ENCODE results near the gene RBPJ.
A peak's percentile ranks its signal among the peaks of the same experiment; 100 is the strongest.
"Not testable (repeated sequence)": the region's sequence is repeated elsewhere in the genome, so short reads cannot be mapped to it uniquely, and the experiment has no call there.

The RBPJ gene

DNA sequence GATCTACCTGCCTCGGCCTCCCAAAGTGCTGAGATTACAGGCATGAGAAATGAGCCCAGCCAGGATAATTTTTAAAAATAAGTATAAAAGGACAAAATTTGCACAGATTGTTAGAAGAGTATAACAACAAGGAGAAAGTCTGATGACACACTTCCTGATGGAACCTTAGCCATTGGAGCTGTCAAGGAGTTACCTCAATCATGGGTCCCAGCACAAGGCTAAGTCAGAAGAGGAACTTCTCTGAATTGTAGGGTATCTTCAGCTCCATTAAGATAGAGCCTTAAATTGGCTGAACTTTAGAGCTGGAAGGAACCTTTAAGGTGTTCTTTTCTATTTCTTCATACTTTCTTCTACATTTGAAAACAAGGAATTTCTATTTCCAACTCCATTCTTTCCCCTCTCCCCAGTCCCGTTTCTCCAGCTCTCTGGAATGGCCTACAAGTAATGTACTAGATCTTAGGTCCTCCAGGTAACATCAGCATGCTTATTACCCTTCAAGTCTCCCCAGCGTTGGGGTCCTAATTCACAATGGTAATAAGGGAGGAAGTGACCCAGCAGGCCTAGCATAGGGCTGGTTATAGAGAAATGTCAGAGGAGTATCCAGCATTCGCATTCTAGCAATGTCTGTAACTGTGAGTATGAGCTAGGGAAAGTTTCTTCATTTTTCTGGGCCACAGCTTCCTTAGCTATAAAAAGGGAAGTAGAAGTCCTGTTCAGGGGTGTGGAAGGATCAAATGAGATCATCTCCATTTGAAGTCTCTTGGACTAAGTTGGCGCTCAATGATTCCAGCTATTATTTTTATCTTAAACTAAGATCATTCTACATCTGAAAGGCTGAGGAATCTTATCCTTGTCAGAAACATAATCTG, 18.5 kb upstream of the RBPJ start:
- no peak for DNase-seq

DNA sequence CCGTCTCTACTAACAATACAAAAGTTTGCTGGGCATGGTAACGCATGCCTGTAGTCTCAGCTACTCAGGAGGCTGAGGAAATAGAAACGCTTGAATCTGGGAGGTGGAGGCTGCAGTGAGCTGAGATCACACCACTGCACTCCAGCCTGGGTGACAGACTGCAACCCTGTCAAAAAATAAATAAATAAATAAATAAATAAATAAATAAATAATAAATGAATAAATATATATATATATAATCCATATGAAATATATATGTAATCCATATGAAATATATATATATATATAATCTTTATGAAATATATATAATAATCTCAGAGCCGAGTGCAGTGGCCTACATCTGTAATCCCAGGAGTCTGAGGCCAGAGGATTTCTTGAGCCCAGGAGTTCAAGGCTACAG, 17.8 kb upstream of the RBPJ start:
- no peak for DNase-seq

DNA sequence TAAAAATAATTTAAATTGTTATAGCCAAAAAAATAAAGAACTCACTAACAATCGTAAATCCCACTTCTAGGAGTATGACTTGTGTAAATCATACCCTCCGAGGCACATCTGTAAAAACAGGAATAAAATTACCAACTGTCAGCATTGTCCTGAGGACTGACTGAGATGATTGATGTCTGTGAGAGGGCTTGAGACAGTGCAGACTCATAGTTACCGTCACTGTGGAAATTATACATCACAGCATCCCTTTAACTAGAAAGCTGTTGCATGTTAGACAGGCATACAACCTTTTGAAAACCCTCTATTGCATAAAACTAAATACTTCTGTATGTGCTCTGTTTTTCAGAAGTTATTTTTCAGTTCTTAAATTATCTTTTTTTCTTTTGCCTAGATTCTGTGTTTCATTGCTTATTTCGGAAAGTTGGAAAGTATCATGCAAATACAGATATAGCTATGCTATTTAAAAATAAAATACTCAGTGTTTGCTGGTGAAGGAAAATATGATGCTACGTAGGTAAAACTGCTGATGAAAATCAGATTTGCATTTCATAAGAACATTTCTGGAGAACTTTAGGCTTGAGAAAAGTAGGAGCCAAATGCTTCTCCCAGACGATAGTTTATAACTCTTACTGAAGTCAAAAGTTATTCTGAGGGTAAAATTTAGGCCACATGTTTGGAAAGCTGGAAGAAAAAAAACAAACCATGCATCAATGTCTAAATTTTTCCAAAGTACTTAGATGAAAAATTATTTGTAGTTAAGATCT, 13.6 kb upstream of the RBPJ start:
- DNase-seq = no peak

DNA sequence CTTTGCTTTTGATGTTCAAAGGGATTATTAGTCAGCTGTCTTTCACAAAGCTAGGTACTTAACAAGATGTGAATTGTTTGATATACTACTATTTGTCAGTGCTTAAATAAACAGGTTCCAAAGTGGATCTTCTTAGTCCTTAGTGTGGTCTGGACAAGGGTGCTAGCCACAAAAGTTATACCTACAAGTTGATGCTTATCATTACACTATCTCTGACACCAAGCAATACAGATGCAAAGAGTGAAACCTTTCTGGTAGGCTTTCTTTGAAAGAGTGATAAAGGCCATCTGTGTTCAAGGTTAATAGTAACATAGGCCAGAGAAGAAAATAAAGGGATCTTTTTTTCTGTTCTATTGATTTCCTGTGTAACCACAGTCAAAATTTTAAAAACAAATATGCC, 12.2 kb upstream of the RBPJ start:
- no peak for DNase-seq

DNA sequence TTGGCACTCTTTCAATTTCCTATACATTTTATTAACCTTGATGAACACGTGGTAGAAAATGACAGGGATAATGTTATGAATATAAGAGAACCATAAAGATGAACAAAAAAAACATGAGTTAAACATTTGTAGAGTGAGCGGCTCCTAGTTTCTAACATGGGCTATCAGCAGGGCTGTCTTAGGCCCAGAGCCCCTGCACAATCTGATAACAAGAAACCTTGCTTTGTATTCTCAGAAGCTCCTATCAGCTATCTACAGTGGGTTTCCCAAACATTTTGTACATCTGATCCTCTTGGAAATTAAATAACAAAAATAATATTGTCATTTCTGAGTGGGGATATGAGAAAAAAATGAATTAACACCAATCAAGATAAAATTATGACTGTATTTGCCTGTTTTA, 10.6 kb upstream of the RBPJ start:
- DNase-seq = no peak

DNA sequence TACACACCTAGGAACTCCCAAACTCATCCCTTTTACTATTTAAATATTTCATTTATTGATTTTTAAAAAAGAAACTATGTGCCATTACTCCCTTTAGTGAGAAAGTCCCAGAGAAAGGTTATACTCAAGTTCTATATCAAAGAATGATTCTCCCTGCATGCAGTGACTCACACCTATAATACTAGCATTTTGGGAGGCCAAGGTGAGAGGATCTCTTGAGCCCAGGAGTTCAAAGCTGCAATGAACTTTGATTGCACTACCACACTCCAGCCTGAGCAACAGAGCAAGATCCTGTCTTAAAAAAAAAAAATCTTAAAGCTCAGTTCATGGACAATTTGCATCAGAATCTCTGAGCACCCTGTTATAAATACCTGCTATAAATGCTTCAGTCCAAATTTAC, 9.2 kb upstream of the RBPJ start:
- DNase-seq = no peak

DNA sequence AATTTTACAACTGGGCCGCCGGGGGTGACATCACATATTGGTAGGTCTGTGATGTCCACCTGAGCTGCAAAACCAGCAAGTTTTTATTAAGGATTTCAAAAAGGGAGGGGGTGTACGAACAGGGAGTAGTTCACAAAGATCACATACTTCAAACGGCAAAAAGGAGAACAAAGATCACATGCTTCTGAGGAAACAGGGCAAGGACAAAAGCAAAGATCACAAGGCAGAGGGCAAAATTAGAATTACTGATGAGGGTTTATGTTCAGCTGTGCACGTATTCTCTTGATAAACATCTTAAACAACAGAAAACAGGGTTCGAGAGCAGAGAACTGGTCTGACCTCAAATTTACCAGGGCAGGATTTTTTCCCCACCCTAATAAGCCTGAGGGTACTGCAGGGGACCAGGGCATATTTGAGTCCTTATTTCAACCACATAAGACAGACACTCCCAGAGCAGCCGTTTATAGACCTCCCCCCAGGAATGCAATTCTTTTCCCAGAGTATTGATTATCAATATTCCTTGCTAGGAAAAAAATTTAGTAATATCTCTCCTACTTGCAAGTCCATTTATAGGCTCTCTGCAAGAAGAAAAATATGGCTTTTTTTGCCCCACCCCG, 5.4 kb upstream of the RBPJ start:
- not testable (repeated sequence) for DNase-seq

DNA sequence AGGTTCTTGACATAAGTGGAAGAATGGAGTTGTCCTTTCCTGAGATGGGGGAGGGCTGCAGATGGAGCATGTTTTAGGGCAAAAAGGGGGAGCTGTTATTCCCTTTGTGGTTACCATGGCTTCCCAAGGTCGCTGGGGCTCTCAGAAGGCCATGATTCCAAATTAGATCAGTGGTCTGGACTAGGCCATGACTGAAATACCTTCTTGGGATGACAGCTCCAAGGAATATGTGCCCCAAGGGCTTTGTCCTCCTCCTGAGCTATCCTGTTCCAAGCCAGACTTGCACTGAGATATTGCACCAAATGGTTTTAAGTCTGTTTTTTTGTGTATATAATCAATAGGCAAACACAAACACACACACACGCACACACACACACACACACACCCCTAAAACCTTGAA, 3.0 kb upstream of the RBPJ start:
- DNase-seq = no peak

DNA sequence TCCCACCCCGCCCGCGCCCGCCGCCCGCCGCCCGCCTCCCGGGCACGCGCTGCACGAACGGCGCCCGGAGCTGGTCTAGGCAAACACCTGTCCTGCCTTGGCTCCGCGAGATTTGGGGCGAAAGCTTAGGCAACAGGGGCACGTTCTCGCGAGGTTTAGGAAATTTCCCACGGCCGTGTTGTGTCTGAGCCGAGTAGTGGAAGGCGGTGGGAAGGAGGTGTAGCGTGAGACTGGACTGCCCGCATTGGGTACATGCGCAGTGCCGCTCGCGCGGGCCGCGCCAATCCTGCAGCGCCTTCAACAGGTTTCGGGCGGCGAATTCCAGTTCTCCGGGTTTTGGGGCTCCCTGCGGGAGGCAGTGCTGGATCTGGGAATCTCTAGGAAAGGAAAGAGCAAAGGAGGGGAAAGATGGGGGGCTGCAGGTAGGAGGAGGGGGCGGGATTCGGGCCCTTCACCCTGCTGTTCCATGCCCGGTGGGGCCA, 1.3 kb upstream of the RBPJ start:
- DNase-seq = peak; percentile 97 to 98

DNA sequence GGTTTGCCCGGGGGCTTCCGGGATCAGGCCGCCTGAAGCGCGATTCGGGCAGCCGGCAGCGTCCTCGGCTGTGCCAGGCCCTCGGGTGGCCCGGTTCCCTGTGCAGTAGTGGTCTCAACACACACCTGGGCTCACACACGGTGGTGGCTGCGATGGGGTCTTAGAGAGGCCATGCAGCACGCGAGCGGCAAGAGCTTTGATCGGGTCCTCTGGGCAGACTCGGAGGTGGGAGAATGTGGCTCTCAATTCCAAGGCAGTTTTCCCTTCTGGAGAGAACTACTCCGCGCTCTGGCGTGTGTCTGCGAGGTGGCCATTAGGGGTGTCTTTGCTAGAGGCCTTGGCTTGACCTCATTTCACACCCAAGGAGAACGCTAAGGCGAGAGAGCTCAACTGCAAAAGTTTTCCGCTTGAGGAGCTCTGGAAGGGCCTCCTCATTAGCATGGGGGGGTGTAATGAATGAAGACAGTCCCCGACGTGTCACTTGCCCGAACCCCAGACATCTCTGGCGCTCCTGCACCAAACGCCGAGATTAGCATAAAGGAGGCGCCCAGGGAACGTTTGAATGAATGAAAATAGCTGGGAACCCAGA, 771 bp upstream of the RBPJ start:
- no peak for DNase-seq

DNA sequence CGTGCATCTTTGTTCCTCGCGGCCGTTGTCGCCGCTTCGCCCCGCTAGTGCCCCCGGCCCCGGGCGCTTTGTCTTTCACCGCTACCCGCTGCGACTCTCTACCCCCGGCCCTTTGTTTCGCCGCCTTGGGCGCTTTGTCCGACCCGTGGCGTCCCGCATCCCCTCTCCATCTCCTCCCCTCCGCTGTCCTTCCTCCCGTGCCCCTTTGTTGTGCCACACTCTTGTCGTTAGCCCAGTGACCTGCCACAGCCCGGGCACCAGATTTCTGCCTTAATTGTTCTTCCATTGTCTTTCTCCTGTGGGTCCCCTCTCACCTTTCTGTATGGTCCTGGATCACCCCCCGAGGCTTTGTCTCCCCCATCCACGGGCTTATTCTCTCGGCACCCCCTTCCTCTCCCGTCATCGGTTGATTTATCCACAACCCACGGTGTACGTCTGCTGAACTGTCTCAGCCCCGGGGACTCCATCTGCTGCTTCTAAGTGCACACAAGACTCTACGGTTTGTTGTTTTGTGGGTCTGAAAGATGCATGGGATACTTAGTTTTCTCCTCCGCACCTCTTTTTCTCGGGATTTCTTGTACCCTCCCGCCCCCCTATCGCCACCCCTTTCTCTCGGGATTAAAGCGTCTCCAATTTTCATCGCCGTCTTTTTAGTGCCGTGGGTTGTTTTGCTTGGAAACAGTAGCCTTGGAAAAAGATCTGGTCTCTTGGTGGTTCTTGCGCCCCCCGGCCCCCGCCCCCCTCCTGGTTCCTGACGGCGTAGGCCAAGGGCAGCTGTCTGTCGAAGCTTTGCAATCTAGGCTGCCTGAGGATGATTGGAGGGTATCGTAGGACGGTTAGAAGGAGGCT, 783 bp downstream of the RBPJ start:
- DNase-seq = peak; percentile 40 to 55

DNA sequence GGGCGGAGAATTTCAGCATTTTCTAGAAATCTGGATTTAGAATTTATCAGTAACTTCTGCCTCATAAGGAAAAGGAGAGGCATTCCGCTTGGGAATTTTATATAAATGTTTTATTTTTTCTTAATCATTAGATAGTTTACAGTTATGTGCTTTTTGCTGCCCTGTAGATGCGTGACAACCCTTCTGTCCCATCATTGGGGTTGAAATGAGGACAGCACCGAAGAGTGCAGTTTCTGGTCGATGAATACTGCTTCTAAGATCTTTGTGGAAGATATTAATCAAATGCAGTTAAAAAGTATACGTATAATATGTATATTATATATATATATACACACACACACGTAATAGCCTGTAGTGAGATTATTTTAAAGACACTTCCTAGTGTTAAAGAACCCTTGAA, 1.5 kb downstream of the RBPJ start:
- DNase-seq = no peak

DNA sequence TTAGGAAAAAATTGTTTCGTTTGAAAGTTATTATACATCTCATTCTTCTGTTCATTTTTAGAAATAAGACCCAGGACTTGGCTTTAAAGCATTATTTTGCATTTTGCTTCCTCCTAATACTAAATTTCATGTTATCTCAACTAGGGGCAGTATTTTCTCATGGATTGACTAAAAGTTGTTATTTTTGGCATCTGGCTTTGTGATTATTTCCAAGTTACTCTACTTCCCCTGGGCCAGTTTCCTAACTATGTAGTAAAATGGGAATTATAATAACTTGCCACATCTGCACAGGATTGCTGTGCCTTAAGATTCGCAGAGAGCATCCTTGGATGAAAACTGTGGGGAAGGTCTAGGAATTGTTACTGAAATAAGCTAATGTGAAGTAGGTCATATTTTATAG, 3.0 kb downstream of the RBPJ start:
- DNase-seq = no peak

DNA sequence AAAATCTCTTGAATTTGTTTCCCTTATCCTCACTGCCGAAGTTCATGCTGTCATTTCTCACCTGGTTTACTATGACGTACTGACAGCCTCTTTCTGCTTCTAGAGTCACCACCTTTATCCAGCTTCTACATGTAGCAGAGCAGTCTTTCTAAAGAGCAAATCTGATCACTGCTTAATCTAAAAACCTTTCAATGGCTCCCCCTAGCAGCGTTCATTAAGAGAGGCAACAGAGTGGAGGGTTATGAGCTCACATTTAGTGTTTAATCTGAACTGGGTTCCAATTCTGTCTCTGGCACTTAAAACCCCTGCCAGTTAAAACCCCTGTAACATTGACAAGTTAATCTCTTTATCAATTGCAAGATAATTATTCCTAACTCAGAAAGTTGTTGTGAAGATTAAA, 4.4 kb downstream of the RBPJ start:
- no peak for DNase-seq

DNA sequence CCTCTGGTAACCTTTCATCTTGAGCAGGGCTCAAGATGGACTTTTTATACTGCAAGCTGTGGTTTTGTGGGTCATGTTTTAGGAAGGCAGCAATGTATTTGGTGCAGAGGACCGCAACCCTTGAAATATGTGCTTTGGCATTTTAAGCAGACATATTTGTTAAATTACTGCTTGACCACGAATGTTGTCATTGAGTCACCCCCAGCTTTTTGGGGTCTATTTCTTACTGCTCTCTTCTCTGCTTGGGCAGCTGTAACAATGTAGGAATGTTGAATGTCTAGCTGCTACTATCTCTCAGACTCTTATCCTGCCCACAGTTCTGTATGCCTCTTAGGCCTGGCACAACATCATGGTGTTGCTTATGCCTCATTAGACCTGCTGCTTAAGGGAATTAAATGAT, 6.0 kb downstream of the RBPJ start:
- DNase-seq = no peak

DNA sequence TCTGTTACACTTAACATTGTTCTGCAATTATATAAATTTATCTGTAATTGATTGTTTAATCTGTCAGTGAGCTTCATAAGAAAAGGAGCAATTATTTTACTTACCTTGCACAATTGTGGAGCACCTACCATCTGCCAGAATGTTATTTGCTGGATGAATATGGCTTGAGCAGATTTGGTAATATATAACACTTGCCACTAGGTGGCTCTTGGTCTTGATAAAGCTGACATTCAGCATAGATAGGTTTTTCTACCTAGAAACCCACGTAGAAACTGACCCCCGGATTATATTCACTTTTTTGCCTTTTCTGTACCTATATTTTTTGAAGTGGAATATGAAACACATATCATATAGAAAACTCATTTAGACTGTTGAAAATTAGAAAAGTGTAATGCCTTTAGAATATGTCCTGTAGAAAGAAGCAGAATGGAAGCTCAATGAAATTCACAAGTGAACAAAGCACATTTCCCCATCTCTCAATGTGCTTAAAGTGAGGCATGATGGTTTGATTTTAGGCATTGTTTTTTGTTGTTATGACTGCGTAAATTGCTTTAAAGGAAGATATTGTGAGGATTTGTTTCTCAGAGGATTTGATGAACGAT, 9.5 kb downstream of the RBPJ start:
- no peak for DNase-seq

DNA sequence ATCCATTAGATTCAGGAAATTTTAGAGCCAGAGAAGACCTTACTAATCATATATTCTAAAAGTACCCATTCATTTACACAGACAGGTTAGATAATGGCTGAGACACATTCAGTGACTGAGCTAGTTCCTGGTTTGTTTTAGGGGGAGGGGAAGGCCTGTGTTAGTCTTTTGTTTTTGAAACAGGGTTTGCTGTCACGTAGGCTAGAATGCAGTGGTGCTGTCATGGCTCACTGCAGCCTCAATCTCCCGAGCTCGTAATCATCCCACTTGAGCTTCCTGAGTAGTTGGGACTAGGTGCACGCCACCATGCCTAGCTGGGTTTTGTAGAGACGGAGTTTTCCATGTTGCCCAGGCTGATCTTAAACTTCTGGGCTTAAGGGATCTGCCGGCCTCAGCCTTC, 10.1 kb downstream of the RBPJ start:
- no peak for DNase-seq

DNA sequence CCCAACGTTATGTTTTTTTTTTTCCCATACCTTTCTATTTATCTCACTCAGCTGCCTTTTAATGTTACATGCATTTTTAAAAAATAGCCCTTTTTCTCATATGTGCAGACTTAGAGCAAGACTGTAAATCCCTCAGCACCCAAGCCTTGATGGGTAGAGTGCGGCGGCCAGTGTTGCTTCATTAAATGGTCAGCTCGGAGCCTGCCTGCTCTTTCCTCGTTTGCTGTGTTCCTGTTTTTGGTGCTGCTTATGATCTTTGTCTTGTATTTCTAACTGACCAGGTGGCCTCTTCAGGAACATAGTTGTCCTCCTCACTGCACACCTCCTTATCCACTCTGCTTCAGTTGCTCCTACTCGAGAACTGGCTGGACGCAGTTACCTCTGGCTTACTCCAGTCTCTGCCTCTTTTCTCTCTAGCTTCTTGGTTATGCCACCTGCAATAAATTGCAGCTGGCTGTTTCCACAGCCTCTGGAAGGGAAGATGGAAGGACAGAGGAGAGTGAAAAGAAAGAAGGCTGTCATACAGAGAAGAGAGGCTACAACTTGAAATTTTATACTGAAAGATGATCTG, 10.7 kb downstream of the RBPJ start:
- no peak for DNase-seq

DNA sequence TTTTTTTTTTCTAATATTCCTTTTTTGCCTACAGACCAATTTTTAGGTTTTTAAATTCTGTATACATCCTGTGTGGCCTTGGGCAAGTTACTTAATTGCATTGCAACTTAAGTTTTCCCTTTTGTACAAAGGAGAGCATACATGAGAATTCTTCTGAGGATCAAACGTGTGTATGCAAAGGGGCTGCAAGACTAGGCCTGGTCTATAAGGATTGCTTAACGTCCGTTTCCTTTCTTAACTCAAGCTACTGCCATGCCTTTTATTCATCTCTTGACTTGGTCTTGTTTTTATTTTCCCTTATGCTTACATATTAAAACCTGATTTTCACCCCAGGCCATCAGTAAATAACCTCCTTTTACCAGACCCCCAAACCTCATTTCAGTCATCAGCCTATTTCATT, 13.6 kb downstream of the RBPJ start:
- no peak for DNase-seq

DNA sequence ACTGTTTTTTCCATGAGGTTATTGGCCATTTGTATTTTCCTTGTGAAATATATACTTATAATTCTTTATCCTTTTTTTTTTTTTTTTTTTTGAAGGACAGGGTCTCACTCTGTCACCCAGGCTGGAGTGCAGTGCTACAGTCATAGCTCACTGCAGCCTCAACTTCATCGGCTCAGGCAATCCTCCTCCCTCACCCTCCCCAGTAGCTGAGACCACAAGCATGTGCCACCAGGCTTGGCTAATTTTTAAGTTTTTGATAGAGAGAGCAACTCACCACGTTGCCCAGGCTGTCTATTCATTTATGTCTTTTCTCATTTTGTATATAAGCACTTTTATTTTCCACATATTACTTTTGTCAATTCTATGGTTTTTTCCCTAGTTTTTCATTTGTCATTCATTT, 16.8 kb downstream of the RBPJ start:
- DNase-seq = no peak

DNA sequence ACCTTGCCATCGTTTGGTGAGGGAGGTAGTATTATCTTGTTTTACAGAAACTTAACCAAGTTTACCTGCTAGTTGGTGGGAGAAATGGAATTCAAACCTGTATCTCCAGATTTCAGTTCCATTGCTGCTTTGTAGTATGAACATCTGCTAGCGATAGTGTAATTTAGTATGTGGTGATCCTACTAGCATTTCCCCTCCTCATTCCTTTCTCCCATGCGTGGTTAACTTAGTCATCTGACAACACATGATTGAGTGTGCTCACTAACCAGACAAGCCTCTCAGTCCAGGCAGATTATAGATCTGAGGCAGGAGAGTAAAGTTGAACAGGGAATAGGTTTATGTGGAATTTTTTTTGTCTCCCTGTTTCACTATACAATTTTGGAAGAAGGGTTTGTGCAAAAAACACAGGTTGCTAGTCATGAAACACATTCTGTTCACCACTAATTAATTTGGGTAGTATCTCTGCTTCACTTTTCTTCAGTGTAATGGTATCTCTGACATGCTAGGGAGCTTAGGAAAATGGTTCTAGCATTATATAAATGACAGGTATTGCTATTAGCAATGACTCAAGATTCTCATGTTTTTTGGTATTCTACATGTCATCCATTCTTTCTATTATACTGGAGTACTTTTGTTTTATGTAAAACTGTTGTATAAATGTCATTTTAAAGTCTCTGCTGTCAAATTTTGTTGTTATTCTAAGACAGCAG, 21.7 kb downstream of the RBPJ start:
- no peak for DNase-seq

All from stimulated activated CD4-positive, alpha-beta T cell treated with anti-CD3 and anti-CD28 coated beads, Interleukin-2, amount 100 ng/mL, for 24 hours (primary cell).